GM19372 (cell line): ENCODE data around the gene EOMES.
"Not testable (repeated sequence)": the region's sequence is repeated elsewhere in the genome, so short reads cannot be mapped to it uniquely, and the experiment has no call there.

Source experiments
- ATAC-seq: cut with Tn5 transposase; IDR thresholded peaks from one replicate; pipeline ENCODE4 v1.9.1; 2021; ENCODE audit warnings: mild to moderate bottlenecking, low read depth, moderate library complexity; ENCODE audit not compliant: unreplicated experiment

EOMES gene

GRCh38 chr3:27721717-27722564 lies at the start of gene EOMES:
TSS of gene EOMES (minus strand) at chr3:27722323. CDS start at chr3:27722294, 29 bp downstream.
- ATAC-seq = peak; percentile 72

GRCh38 chr3:27770384-27770783 lies 48.3 kb upstream of the EOMES start:
- ATAC-seq = not testable (repeated sequence)

- ATAC-seq = no peak
Observed at GRCh38 chr3:27767000-27767399, 44.9 kb upstream of the EOMES start.

GRCh38 chr3:27758083-27758482 lies 36.0 kb upstream of the EOMES start:
- ATAC-seq = no peak

GRCh38 chr3:27756877-27757276 lies 34.8 kb upstream of the EOMES start:
- no peak for ATAC-seq

- ATAC-seq = no peak
Observed at GRCh38 chr3:27752926-27753325, 30.8 kb upstream of the EOMES start.

GRCh38 chr3:27749643-27750042 lies 27.5 kb upstream of the EOMES start:
- ATAC-seq = no peak

GRCh38 chr3:27746838-27747237 lies 24.7 kb upstream of the EOMES start:
- no peak for ATAC-seq

- ATAC-seq = no peak
Observed at GRCh38 chr3:27740854-27741253, 18.7 kb upstream of the EOMES start.

GRCh38 chr3:27737091-27737490 lies 15.0 kb upstream of the EOMES start:
- ATAC-seq = no peak

- ATAC-seq = no peak
Observed at GRCh38 chr3:27730774-27731659, 8.9 kb upstream of the EOMES start.

GRCh38 chr3:27729748-27730611 lies 7.9 kb upstream of the EOMES start:
- ATAC-seq = no peak

- ATAC-seq = no peak
Observed at GRCh38 chr3:27729325-27729724, 7.2 kb upstream of the EOMES start.

GRCh38 chr3:27728195-27729087 lies 6.3 kb upstream of the EOMES start:
- peak; percentile 52 for ATAC-seq

GRCh38 chr3:27726240-27726639 lies 4.1 kb upstream of the EOMES start:
- ATAC-seq = no peak

- ATAC-seq = no peak
Observed at GRCh38 chr3:27724459-27725197, 2.5 kb upstream of the EOMES start.

GRCh38 chr3:27723815-27724458 lies 1.8 kb upstream of the EOMES start:
- no peak for ATAC-seq

GRCh38 chr3:27723456-27723814 lies 1.3 kb upstream of the EOMES start:
- ATAC-seq = no peak
